Right atrium auricular region (tissue), 2 donors: ENCODE data around the gene NAB1. TPM values are rescaled to one million over a fixed set of nuclear protein-coding genes. Genes with fewer than 3 reads are reported as not detected.
"Not testable (repeated sequence)": the region's sequence is repeated elsewhere in the genome, so short reads cannot be mapped to it uniquely, and the experiment has no call there.

Experiments
- DNase-seq: peaks from one replicate; pipeline ENCODE4 v3.0.0-alpha.2; 2019; ENCODE audit warnings: low spot score
- H3K27ac ChIP-seq, 2 donors: fragments of 200-600 bp; sonication (generic); 1 replicate in 1 of 2; 2 replicates in 1 of 2; pipeline ENCODE4 v1.5.1; 2016 to 2019
- H3K27me3 ChIP-seq, 2 donors: fragments of 200-600 bp; sonication (generic); one replicate each; pipeline versions ENCODE4 v1.5.1 to v1.6.0; 2017 to 2019
- H3K36me3 ChIP-seq: fragments of 200-600 bp; sonication (generic); one replicate; pipeline ENCODE4 v1.5.1; 2016
- H3K4me1 ChIP-seq, 2 donors: fragments of 200-600 bp; sonication (generic); one replicate each; pipeline versions ENCODE4 v1.5.1 to v1.6.0; 2017 to 2019
- H3K4me3 ChIP-seq, 2 donors: fragments of 200-600 bp; sonication (generic); 1 replicate in 1 of 2; 2 replicates in 1 of 2; pipeline ENCODE4 v1.5.1; 2017 to 2019; ENCODE audit warnings: mild to moderate bottlenecking in 1 of 2, moderate library complexity in 1 of 2
- H3K9me3 ChIP-seq, 2 donors: fragments of 200-600 bp; sonication (generic); one replicate each; pipeline ENCODE4 v1.5.1; 2019
- CTCF ChIP-seq, 2 donors: fragments of 200-600 bp; sonication (generic); IDR thresholded peaks; one replicate each; pipeline ENCODE4 v1.5.1; 2019; ENCODE audit warnings: antibody characterized with exemption in 2 of 2
- total RNA-seq, 2 donors: library from RNA; depleted of rRNA; stranded (reverse); fragments of >200 nt; gene quantifications; one replicate each; pipeline ENCODE4 v1.1.0, GENCODE V29; 2016

Gene NAB1
- total RNA-seq, 2 donors from 2014 or later: 37.0 to 64.4 TPM

GRCh38 chr2:190607657-190608357 lies 41.1 kb upstream of the NAB1 start:
- Histone ChIP-seq H3K9me3 (no peaks in the 10 kb centered on the region), H3K36me3 (no peaks in the 10 kb centered on the region), H3K27ac (no peak overlapping the region), H3K4me1 (peaks cover 0 to 11% of the 10 kb centered on the region in 2 donors), H3K27me3 (no peaks in the 10 kb centered on the region), H3K4me3 (no peak overlapping the region)
- no peak for TF ChIP-seq CTCF (IDR thresholded peaks at IDR 0.05)
- no peak for DNase-seq

GRCh38 chr2:190608863-190609262 lies 40.0 kb upstream of the NAB1 start:
- not testable (repeated sequence) for H3K36me3 ChIP-seq, DNase-seq, H3K27ac ChIP-seq, H3K9me3 ChIP-seq, H3K27me3 ChIP-seq, H3K4me3 ChIP-seq
- peaks cover 0 to 11% of the 10 kb centered on the region in 2 donors for H3K4me1 ChIP-seq

- not testable (repeated sequence) for DNase-seq, H3K4me3 ChIP-seq, H3K9me3 ChIP-seq, H3K27me3 ChIP-seq, H3K27ac ChIP-seq, H3K36me3 ChIP-seq
- peaks cover 0 to 11% of the 10 kb centered on the region in 2 donors for H3K4me1 ChIP-seq
Observed at GRCh38 chr2:190609397-190609796, 39.5 kb upstream of the NAB1 start.

GRCh38 chr2:190610528-190610927 lies 38.4 kb upstream of the NAB1 start:
- DNase-seq, H3K36me3 ChIP-seq, H3K27ac ChIP-seq, H3K27me3 ChIP-seq, H3K9me3 ChIP-seq, H3K4me3 ChIP-seq: not testable (repeated sequence)
- peaks cover 0 to 11% of the 10 kb centered on the region in 2 donors for H3K4me1 ChIP-seq

- H3K4me1 ChIP-seq: no peaks in the 10 kb centered on the region
- H3K4me3 ChIP-seq: no peak overlapping the region
- no peaks in the 10 kb centered on the region for H3K9me3 ChIP-seq
- no peaks in the 10 kb centered on the region for H3K27me3 ChIP-seq
- no peak for DNase-seq
- H3K36me3 ChIP-seq: no peaks in the 10 kb centered on the region
- no peak for TF ChIP-seq CTCF (IDR thresholded peaks at IDR 0.05)
- no peak overlapping the region for H3K27ac ChIP-seq
Observed at GRCh38 chr2:190615555-190616200, 33.2 kb upstream of the NAB1 start.

GRCh38 chr2:190618030-190618429 lies 30.9 kb upstream of the NAB1 start:
- Histone ChIP-seq H3K9me3 (no peaks in the 10 kb centered on the region), H3K36me3 (no peaks in the 10 kb centered on the region), H3K27ac (no peak overlapping the region), H3K4me3 (no peak overlapping the region), H3K4me1 (no peaks in the 10 kb centered on the region), H3K27me3 (no peaks in the 10 kb centered on the region)
- no peak for TF ChIP-seq CTCF (IDR thresholded peaks at IDR 0.05)
- no peak for DNase-seq

- no peak for TF ChIP-seq CTCF (IDR thresholded peaks at IDR 0.05)
- H3K27me3 ChIP-seq: no peaks in the 10 kb centered on the region
- no peak overlapping the region for H3K27ac ChIP-seq
- no peaks in the 10 kb centered on the region for H3K9me3 ChIP-seq
- H3K4me1 ChIP-seq: peaks cover 0 to 11% of the 10 kb centered on the region in 2 donors
- no peaks in the 10 kb centered on the region for H3K36me3 ChIP-seq
- H3K4me3 ChIP-seq: no peak overlapping the region
- no peak for DNase-seq
Observed at GRCh38 chr2:190625691-190626090, 23.2 kb upstream of the NAB1 start.
